ENCODE measurements around the gene CYREN.
"Not testable (repeated sequence)": the region's sequence is repeated elsewhere in the genome, so short reads cannot be mapped to it uniquely, and the experiment has no call there.

CYREN gene

DNA sequence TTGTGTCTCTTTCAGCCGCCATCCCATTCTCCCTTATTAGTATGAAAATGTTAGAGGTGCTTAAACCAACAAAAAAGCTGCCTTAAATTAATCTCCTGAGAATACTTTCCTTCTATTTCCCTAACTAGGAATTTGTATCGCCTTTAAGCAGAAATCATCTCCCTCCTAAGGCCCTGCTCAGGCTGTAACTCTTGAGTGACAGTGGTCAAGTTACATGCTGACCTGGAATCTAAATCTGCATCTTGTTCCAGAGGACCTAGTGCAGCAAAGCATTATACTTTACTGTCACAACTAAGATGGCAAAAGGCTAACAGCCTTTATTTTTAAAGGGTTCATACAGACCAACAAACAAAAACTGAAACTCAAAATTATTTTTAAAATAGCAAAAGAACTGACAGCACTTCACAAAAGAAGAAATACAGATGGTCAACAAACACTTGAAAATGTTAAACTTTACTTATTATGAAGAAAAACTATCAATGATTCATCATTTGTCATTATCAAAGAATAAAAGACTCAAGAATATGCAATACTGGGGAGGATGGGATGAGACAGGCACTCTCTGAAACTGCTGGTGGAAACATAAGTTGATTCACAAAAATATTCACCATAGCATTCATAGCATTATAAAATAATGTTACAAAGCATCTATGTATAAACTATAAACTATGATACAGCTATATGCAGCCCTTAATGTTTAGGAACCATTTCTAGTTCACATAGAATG is 11.0 kb downstream of the CYREN start:
- DNase-seq (ENCODE audit: low read depth in 2 of 2) = no peak

DNA sequence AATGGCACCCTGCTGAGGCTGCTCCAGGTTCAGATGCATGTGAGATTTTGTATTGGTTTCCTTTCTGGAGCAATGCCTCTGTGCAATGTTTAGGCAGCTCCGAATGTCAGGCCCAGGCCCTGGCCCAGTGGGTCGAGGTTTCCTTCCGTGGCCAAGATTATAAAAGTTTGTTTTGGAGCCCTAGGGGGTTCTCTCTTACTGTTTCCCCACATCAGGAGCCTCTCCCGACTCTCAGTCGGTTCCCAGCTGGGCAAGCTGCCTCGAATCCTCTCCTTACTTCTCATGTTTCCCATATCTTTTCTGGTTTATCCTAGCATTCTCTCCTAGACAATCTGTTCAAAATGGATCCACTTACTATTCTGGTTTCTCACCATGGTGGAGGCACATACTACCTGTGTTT is 11.6 kb downstream of the CYREN start:
- no peak for DNase-seq (ENCODE audit: low read depth in 2 of 2)

DNA sequence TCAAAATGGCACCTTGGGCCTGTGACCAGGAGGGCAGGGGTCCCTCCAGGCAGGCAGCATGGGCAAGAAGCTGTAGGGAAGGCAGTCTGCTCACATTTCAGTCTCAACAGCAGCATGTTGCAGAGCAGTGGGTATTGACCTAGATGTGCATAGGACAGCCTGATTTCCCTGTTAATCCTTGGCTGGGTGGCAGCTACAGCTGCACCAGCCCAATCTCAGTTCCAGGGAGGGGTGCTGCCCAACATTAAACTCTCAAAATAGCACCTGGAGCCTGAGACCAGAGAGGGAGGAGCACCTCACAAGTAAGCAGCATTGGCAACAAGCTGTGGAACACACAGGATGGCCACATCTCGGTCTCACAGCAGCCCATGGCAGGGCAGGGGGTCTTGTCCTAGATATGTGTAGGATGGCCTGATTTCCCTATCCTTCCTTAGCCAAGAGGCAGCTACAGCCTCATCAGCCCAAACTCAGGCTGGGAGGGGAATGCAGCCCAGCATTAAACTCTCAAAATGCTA is 12.3 kb downstream of the CYREN start:
- no peak for DNase-seq (ENCODE audit: low read depth in 2 of 2)

DNA sequence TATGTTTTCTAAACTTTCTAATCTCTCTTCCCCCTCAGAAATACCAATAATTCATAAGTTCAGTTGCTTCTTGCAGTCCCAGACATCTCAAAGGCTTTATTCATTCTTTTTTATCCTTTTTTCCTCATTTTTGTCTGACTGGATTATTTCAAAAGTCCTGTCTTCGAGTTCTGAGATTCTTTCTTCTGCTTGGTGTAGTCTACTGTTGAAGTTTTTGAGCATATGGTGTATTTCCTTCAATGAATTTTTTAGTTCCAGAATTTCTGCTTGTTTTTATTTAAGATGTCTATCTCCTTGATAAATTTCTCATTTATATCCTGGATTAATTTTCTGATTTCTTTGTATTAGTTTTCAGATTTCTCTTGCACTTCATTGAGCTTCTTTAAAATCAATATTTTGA is 14.2 kb downstream of the CYREN start:
- no peak for DNase-seq (ENCODE audit: low read depth in 2 of 2)

DNA sequence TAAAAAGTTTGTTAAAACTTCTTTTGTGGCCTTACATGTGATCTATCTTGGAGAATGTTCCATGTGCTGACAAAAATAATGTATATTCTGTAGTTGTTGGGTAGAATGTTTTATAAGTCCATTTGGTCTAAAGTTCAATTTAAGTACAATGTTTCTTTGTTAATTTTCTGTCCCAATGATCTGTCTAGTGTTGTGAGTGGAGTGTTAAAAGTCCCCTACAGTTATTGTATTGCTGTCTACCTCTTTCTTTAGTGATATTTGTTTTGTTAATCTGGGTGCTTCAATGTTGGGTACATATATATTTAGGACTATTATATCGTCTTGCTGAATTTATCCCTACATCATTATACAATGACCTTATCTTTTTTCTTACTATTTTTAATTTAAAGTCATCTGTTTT is 15.8 kb downstream of the CYREN start:
- no peak for DNase-seq (ENCODE audit: low read depth in 2 of 2)

DNA sequence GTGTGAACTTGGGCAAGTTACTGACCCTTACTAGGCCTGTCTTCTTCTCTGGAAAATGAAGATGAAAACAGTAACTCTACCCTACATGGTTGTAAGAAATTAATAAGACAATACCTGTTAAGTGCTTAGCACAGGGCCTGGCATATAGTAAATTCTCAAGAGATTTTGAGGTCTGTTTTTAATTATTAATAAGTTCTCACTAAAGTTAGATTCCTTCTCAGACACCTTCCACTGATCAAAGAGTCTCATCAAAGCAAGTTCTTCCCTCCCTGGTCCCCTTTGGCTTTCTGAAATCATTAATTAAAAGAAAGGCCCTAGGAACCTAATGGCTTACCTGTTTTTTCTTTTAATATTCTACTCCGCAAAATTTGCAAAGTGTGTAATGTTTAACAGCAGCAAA is 18.1 kb downstream of the CYREN start:
- DNase-seq (ENCODE audit: low read depth in 2 of 2) = no peak

DNA sequence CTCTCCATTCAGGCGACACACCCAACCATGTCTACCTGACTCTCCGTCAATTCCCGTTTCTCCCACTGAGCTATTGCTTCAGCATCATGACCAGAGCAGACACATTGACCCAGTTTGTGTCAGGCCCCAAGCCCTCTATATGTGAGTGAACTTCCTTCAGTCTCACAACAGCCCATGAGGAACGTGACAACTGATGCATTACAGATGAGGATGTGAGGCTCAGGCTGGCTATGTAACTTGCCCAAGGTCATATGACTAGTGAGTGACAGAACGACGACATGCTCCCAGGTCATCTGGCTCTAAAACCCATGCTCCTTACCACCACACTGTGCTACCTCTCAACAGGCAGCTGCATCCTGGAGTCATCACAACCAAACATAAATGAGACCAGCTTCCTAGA is 19.0 kb downstream of the CYREN start:
- no peak for DNase-seq (ENCODE audit: low read depth in 2 of 2)

DNA sequence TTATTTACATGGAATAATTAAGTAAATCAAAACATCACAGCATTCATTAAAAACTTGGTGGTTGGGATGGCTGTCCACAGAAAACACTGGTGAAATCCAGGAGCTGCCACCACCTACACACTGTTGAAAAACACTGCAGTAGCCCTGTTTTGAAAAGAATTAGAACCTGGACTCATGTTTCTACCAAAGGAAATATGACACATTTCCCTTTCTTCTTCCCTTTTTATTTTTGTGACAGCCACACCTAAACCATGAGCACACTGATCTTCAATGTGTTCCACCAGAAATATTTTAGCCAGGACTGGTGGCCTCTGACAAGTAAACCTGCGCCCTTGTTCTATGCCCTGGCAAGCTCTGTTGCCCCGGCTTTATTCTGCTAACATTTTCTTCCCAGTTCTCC is 19.4 kb downstream of the CYREN start:
- no peak for DNase-seq (ENCODE audit: low read depth in 2 of 2)

DNA sequence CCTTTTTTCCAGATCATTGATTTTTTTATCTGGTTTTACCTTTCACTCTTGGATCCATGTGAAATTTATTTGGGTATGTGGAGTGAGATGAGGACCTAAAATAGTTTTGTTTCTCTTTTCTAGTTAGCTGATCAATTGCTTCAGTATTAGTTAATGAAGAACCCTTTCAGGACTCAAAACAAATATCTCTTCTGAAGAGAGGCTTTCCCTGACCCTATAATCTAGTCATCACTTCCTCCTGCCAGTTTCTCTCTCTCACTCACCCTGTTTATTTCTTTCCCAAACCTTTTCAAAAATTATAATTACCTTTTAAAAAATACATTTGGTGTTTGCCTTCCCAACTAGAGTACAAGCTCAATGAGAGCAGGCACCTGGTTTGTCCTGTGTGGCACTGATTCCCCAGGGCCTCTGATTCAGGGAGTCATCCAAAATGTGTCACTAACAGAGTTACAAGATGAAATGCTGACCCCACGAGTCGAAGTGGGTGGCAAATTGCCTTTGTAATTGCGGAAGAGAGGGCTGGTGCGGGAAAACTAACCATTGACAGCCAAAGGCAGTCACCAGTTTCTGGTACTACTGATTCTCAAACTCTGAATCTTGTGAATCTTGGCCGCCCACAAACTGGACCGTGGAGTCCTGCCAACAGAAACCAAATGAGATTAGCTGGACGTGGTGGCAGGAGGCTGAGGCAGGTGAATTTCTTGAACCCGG is 20.3 kb downstream of the CYREN start:
- no peak for DNase-seq (ENCODE audit: low read depth in 2 of 2)

DNA sequence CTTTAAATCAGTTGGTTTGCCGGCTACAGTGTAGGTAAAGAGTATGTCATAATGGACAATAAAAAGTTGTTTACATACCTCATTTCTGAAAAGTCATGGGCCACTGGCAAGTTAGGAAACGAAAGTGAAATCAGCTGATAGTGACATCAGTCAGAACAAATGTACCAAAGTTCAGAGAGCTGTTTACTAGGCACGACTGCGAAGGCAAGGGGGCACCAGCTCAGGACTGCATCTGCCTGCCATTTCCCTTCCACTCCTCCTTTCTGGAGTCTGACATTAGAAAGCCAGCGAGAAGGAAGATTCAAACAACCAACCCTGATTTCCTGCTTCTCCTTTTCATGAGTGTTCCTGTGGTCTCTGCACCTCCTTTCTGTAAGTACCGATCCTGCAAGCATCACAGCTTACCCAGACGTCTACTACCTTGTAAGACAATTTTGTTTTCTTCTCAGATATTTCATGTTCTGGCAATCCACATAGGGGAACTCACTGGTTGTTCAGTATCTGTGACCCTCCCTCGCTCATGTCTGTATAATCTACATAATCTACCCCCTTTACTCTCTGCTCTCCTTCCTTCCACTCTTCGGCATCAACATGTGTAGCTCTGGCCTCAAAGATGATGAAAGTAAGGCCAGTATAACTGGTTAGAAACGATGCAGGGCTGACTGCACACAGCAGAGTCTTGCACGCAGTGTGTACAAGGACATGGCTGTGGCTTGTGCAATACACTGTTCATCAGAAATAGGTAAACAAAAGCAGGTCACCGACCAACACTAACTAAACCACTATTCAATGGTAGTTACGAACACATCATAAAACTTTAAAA is 22.4 kb downstream of the CYREN start, which contains the start of gene TMEM140:
Gene TMEM140, plus strand, starts transcription at position 174 of the 823 bp plus-strand sequence. CDS start 16,370 bp downstream, outside the sequence.
- DNase-seq (ENCODE audit: low read depth in 2 of 2) = no peak

DNA sequence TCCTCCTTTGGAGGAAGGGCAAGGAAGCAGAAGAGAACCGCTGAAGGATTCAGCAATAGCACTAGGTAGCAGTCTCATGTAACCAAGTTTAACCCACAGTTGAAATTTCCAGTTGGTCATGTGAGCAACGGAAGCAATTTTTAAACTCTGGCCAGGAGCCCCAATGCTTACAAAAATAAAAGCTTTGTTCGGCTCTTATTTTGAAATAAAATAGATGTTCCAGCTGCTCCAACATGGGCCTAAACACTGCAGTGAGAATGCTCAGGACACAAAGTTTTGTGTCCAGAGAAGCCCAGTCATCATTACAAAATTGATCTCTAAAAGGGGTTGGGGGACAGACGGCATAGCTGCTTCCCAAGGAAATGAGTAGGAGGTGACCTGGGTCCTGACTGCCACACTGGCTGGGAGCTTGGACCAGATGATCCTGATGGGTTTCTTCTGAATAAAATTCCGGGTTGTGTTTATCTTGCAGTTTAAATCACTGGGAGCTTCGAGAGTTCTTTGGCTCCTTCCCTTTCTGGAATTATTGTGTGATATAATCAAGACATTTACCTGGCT is 23.1 kb downstream of the CYREN start:
- no peak for DNase-seq (ENCODE audit: low read depth in 2 of 2)

DNA sequence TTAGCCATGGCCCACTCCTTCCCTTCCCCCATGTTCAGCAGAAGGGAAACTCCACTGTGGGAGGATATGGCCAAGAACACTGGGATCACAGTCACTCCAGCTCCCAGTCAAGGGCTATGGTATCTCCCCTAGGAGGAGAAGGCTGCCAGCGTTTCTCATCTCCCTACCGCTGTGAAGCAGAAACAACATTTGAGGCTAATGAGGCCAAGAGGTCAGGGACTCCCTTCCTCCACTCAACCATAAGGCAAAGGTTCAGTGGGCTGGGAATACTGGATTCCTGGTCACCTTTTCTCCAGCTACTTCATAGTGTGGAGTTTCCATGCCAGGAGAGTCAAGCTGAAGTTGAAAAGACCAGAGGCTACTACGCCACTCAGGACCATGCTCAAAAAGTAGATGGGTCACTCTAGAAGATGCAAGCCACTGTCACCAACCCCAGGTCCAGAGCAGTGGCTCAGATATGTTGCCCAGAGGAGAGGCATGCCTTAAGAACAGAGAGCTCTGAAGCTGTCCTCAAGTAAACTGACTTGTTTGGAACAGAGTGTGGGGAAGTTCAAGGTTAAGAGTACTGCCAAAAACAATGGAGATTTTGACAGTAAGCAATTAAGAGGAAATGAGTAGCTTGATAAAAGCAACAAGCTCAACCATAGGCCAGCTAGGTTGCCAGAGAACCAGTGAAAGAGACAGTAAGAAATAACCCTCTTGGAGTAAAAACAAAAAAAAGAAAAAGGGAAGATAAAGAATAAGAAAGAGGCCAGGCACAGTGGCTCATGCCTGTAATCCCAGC is 26.4 kb downstream of the CYREN start:
- no peak for DNase-seq (ENCODE audit: low read depth in 2 of 2)

DNA sequence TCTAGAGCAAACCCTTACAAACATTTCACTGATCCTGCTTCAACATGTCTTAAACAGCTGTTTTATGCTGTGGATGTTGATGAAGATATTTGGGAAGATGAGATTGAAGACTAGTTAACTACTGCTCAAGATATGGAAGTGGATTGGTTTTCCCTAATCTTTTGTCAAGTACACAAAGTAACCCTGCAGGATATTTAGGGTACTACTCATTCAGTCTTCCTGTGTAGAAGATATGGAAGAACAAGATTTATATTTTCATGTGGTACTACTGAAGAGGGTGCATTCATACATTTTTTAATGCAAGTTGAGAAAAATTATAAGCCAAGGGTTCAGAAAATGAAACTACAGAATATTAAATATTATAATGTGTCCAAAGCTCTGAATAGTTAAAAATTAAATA is 40.9 kb downstream of the CYREN start:
- DNase-seq (ENCODE audit: low read depth in 2 of 2) = no peak

DNA sequence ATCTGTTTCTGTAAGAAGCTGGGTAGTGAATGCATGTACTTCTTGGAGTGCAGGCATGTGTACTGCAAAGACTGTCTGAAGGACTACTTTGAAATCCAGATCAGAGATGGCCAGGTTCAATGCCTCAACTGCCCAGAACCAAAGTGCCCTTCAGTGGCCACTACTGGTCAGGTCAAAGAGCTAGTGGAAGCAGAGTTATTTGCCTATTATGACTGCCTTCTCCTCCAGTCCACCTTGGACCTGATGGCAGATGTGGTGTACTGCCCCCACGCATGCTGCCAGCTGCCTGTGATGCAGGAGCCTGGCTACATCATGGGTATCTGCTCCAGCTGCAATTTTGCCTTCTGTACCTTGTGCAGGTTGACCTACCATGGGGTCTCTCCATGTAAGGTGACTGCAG is 41.6 kb downstream of the CYREN start:
- no peak for DNase-seq (ENCODE audit: low read depth in 2 of 2)

DNA sequence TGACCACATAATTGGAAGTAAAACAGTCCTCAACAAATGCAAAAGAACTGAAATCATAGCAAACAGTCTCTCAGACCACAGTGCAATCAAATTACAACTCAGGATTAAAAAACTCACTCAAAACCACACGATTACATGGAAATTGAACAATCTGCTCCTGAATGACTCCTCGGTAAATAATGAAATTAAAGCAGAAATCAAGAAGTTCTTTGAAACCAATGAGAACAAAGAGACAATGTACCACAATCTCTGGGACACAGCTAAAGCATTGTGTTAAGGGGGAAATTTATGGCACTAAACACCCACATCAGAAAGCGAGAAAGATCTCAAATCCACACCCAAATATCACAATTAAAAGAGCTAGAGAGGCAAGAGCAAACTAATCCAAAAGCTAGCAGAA is 45.9 kb downstream of the CYREN start:
- DNase-seq (ENCODE audit: low read depth in 2 of 2) = not testable (repeated sequence)

DNA sequence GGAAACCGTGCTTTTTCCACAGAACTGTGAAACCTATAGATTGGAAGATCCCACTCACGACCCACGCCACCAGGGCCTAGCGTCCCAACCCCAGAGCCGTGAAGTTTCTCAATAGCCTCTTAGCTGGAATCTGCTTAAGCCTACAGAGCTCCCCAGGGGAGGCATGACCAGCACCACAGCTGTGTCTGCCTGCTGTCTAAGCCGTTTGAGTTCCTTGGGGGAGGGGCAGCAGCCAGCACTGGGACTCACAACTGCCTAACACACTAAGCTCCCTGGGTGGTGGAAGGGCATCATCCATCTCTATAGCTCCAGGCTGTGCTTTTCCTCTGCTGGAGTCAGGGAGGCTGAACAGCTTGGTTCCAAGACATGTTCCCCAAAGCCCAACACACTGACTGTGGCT is 48.6 kb downstream of the CYREN start:
- DNase-seq (ENCODE audit: low read depth in 2 of 2) = no peak

DNA sequence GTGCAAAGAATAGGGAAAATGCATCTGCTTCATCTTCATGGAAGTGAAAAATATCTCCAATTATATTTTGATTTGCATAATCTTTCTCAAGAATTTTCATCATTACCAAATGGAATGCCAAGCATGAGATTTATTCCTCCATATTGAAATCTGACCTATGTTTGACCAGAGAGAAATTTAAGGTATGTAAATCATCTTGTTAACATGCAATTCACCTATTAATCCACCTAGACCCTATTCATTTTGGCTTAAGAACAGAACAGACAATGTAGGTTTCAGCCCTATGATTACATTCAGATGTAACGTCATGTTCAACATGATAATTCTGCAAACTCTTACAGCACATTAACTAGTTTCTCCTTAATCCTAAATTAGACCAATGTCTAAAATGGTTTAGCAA is 53.4 kb downstream of the CYREN start:
- no peak for DNase-seq (ENCODE audit: low read depth in 2 of 2)
